HepG2 (cell line): Measurements from ENCODE around the gene C1R. TPM values are rescaled to one million over a fixed set of nuclear protein-coding genes. Genes with fewer than 3 reads are reported as not detected.

Source experiments
- AGO2 ChIP-seq: fragments of 200-400 bp; formaldehyde crosslinking; optimal IDR thresholded peaks from 2 replicates; pipeline ENCODE3; 2017; ENCODE audit warnings: mild to moderate bottlenecking, low read depth, low read length, moderate library complexity
- EHMT2 ChIP-seq: fragments of 200-600 bp; sonication (generic); IDR thresholded peaks from 2 replicates; pipeline ENCODE4 v1.7.0; 2017; ENCODE audit warnings: antibody characterized with exemption, low read depth, low read length, borderline replicate concordance
- FOXO1 ChIP-seq: sonication (generic); formaldehyde crosslinking; IDR thresholded peaks from 2 replicates; pipeline ENCODE4 v1.4.0; 2020; ENCODE audit warnings: missing genetic modification reagents
- JUNB ChIP-seq: sonication (generic); formaldehyde crosslinking; IDR thresholded peaks from 2 replicates; pipeline ENCODE4 v1.8.0; 2022; ENCODE audit warnings: missing genetic modification reagents, mild to moderate bottlenecking, borderline replicate concordance
- MAFF ChIP-seq: IDR thresholded peaks from 2 replicates; pipeline ENCODE4 v1.6.1; 2011; ENCODE audit warnings: low read depth, low read length, improper control_type of control experiment
- MEIS1 ChIP-seq: sonication (generic); formaldehyde crosslinking; IDR thresholded peaks from 2 replicates; pipeline ENCODE4 v1.9.0; 2021; ENCODE audit warnings: mild to moderate bottlenecking, missing genetic modification reagents, moderate library complexity, borderline replicate concordance
- NCOA1 ChIP-seq: sonication (generic); formaldehyde crosslinking; IDR thresholded peaks from 2 replicates; pipeline ENCODE4 v1.9.0; 2021; ENCODE audit warnings: missing genetic modification reagents
- POGZ ChIP-seq: sonication (generic); formaldehyde crosslinking; IDR thresholded peaks from 2 replicates; pipeline ENCODE4 v1.4.0; 2020; ENCODE audit warnings: mild to moderate bottlenecking, missing genetic modification reagents
- RELA ChIP-seq: sonication (generic); formaldehyde crosslinking; IDR thresholded peaks from 2 replicates; pipeline ENCODE4 v1.4.0; 2020; ENCODE audit warnings: missing genetic modification reagents
- SMC3 ChIP-seq: IDR thresholded peaks from 2 replicates; pipeline ENCODE4 v1.6.1; 2011; ENCODE audit warnings: low read length, improper control_type of control experiment
- TOPORS ChIP-seq: sonication (generic); formaldehyde crosslinking; IDR thresholded peaks from 2 replicates; pipeline ENCODE4 v1.8.0; 2023; ENCODE audit warnings: mild to moderate bottlenecking, missing genetic modification reagents
- ZBTB49 ChIP-seq: sonication (generic); formaldehyde crosslinking; IDR thresholded peaks from 2 replicates; pipeline ENCODE4 v1.4.0; 2020; ENCODE audit warnings: missing genetic modification reagents, borderline replicate concordance
- ZNF235 ChIP-seq: sonication (generic); formaldehyde crosslinking; IDR thresholded peaks from 2 replicates; pipeline ENCODE4 v1.8.1; 2023; ENCODE audit warnings: mild to moderate bottlenecking, missing genetic modification reagents, borderline replicate concordance
- ZNF354B ChIP-seq: sonication (generic); formaldehyde crosslinking; IDR thresholded peaks from 2 replicates; pipeline ENCODE4 v1.8.0; 2022; ENCODE audit warnings: mild to moderate bottlenecking, missing genetic modification reagents
- ZNF549 ChIP-seq: sonication (generic); formaldehyde crosslinking; IDR thresholded peaks from 2 replicates; pipeline ENCODE4 v1.5.0; 2020; ENCODE audit warnings: missing genetic modification reagents
- ZNF577 ChIP-seq: sonication (generic); formaldehyde crosslinking; IDR thresholded peaks from 2 replicates; pipeline ENCODE4 v1.4.0; 2020; ENCODE audit warnings: mild to moderate bottlenecking, low read depth, missing genetic modification reagents, borderline replicate concordance
- ZNF614 ChIP-seq: IDR thresholded peaks from 2 replicates; pipeline ENCODE4 v1.6.1; 2018; ENCODE audit warnings: missing biosample characterization, missing genetic modification reagents, inconsistent platforms, borderline replicate concordance
- ZNF660 ChIP-seq: sonication (generic); formaldehyde crosslinking; IDR thresholded peaks from 2 replicates; pipeline ENCODE4 v1.5.1; 2020; ENCODE audit warnings: mild to moderate bottlenecking, low read depth, missing genetic modification reagents, borderline replicate concordance
- ZNF891 ChIP-seq: sonication (generic); formaldehyde crosslinking; IDR thresholded peaks from 2 replicates; pipeline ENCODE4 v1.5.0; 2020; ENCODE audit warnings: mild to moderate bottlenecking, missing genetic modification reagents
- ZSCAN21 ChIP-seq: sonication (generic); formaldehyde crosslinking; IDR thresholded peaks from 2 replicates; pipeline ENCODE4 v1.8.0; 2022; ENCODE audit warnings: mild to moderate bottlenecking, missing genetic modification reagents, moderate library complexity, borderline replicate concordance
- polyA plus RNA-seq, 8 experiments: library from polyadenylated mRNA; depleted of rRNA in 3 of 8; stranded (reverse) in 7 of 8; unstranded in 1 of 8; fragments of >200 nt; fragmentation: Illumina TruSeq in 4 of 8; extraction: Trizol in 4 of 8; gene quantifications; 2 replicates each; pipeline versions ENCODE4 v1.2.1 to v1.2.3, GENCODE V29; 2011 to 2016; ENCODE audit warnings: low read depth in 4 of 8, missing spikeins in 1 of 8, mixed read lengths in 1 of 8; ENCODE audit not compliant: insufficient read depth in 1 of 8
- total RNA-seq, 5 experiments: library from RNA; depleted of rRNA; stranded (reverse); fragments of >200 nt; fragmentation: Illumina TruSeq; extraction: Trizol; gene quantifications; 2 replicates each; pipeline ENCODE4 v1.2.3, GENCODE V29; 2016; ENCODE audit warnings: low read depth in 1 of 5
- TF ChIP-seq, protein P1 (sequence below): sonication (generic); formaldehyde crosslinking; IDR thresholded peaks from 2 replicates; pipeline ENCODE4 v1.8.0; 2022; ENCODE audit warnings: missing genetic modification reagents, mild to moderate bottlenecking, moderate library complexity, borderline replicate concordance
- TF ChIP-seq, protein P2 (sequence below): sonication (generic); formaldehyde crosslinking; IDR thresholded peaks from 2 replicates; pipeline ENCODE4 v1.4.0; 2020; ENCODE audit warnings: mild to moderate bottlenecking, missing genetic modification reagents
- TF ChIP-seq, protein P3 (sequence below): sonication (generic); formaldehyde crosslinking; IDR thresholded peaks from 2 replicates; pipeline ENCODE4 v1.5.0; 2020; ENCODE audit warnings: missing genetic modification reagents
- TF ChIP-seq, protein P4 (sequence below): sonication (generic); formaldehyde crosslinking; IDR thresholded peaks from 2 replicates; pipeline ENCODE4 v1.4.0; 2020; ENCODE audit warnings: missing genetic modification reagents

C1R gene
- total and polyA plus RNA-seq, 2 of the 13 experiments (the other 11 are each of a cell fraction or from before 2014, with no cell fraction given) = 3.5 to 6.5 TPM

DNA sequence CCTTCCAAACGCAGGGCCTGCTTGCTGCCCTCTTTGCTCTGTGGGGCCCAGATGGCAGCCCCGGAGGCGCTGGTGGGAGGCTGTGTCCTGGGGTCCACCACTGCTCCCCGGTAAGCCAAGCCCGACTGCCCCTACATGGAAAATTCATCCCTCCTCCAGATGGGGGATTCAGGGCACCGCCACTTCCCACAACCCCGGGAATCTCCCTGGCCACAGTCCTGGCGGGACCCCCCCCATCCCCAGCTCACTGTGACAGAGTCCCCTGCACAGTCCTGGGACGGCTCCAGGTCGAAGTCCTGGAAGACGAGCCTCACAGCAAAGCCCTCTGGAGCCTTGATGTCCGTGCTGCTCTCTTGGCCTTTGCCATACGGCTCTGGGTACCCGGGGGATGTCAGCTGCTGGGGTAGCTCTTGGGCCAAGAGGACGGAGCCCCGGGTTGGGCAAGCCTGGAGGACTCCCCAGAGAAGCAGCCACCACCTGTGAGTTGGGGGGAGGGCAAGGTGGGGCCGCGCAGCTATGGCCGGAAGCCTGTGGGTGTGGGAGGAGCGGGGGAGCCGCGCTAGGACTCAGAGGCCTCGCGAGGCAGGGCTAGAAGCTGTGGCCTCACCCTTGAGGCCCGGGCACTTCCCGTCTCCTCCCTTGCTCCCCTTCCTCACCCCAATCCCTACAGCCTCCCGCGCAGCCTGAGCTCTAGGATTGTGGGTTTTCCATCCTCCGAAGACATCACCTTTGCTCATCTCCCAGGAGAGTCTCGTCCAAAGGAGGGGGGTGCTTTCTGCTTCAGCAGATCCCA is 16.0 kb upstream of the C1R start (continued):
- TF ChIP-seq EHMT2 = no peak
- TF ChIP-seq TOPORS (CRISPR knock-in tag) = 0 out of 2 replicates have a peak, but pooled peaks have one; percentile 72
- TF ChIP-seq ZNF660 (CRISPR knock-in tag) = no peak
- no peak; the same call in none of the 2 replicates for TF ChIP-seq FOXO1 (CRISPR knock-in tag)
- TF ChIP-seq, protein P1, sequence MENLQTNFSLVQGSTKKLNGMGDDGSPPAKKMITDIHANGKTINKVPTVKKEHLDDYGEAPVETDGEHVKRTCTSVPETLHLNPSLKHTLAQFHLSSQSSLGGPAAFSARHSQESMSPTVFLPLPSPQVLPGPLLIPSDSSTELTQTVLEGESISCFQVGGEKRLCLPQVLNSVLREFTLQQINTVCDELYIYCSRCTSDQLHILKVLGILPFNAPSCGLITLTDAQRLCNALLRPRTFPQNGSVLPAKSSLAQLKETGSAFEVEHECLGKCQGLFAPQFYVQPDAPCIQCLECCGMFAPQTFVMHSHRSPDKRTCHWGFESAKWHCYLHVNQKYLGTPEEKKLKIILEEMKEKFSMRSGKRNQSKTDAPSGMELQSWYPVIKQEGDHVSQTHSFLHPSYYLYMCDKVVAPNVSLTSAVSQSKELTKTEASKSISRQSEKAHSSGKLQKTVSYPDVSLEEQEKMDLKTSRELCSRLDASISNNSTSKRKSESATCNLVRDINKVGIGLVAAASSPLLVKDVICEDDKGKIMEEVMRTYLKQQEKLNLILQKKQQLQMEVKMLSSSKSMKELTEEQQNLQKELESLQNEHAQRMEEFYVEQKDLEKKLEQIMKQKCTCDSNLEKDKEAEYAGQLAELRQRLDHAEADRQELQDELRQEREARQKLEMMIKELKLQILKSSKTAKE (CRISPR knock-in tag) = no peak
- TF ChIP-seq ZBTB49 (CRISPR knock-in tag) = no peak
- no peak for TF ChIP-seq NCOA1 (CRISPR knock-in tag)
- peak; percentile 47; the same call in 1 of the 2 replicates for TF ChIP-seq ZSCAN21 (CRISPR knock-in tag)
- TF ChIP-seq ZNF354B (CRISPR knock-in tag) = 0 out of 2 replicates have a peak, but pooled peaks have one; percentile 28
- TF ChIP-seq ZNF549 (CRISPR knock-in tag) = no peak
- peak; percentile 91 for TF ChIP-seq AGO2
- TF ChIP-seq, protein P2, sequence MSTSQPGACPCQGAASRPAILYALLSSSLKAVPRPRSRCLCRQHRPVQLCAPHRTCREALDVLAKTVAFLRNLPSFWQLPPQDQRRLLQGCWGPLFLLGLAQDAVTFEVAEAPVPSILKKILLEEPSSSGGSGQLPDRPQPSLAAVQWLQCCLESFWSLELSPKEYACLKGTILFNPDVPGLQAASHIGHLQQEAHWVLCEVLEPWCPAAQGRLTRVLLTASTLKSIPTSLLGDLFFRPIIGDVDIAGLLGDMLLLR (CRISPR knock-in tag) = no peak
- no peak for TF ChIP-seq RELA (CRISPR knock-in tag)
- TF ChIP-seq MAFF = no peak
- TF ChIP-seq ZNF614 = no peak; the same call in 1 of the 2 replicates
- TF ChIP-seq POGZ (CRISPR knock-in tag) = no peak
- no peak for TF ChIP-seq ZNF235 (CRISPR knock-in tag)
- no peak; the same call in 1 of the 2 replicates for TF ChIP-seq MEIS1 (CRISPR knock-in tag)
- TF ChIP-seq ZNF577 (CRISPR knock-in tag) = no peak
- no peak for TF ChIP-seq SMC3
- no peak for TF ChIP-seq JUNB (CRISPR knock-in tag)
- TF ChIP-seq, protein P3, sequence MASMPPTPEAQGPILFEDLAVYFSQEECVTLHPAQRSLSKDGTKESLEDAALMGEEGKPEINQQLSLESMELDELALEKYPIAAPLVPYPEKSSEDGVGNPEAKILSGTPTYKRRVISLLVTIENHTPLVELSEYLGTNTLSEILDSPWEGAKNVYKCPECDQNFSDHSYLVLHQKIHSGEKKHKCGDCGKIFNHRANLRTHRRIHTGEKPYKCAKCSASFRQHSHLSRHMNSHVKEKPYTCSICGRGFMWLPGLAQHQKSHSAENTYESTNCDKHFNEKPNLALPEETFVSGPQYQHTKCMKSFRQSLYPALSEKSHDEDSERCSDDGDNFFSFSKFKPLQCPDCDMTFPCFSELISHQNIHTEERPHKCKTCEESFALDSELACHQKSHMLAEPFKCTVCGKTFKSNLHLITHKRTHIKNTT = no peak
- TF ChIP-seq, protein P4, sequence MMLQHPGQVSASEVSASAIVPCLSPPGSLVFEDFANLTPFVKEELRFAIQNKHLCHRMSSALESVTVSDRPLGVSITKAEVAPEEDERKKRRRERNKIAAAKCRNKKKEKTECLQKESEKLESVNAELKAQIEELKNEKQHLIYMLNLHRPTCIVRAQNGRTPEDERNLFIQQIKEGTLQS = no peak
- peak; percentile 93 for TF ChIP-seq ZNF891 (CRISPR knock-in tag)
